Muscle layer of colon (tissue), 2 donors: ENCODE results near the gene GJD3.
A peak's percentile ranks its signal among the peaks of the same experiment; 100 is the strongest.

Experiments used
- H3K27ac ChIP-seq: one replicate; pipeline ENCODE4 v1.7.0; 2013; ENCODE audit warnings: low read depth, mild to moderate bottlenecking, low read length, moderate library complexity
- H3K27me3 ChIP-seq, 2 donors: one replicate each; pipeline ENCODE4 v1.7.0; 2013; ENCODE audit warnings: low read length in 2 of 2, mild to moderate bottlenecking in 2 of 2; ENCODE audit not compliant: insufficient read depth in 2 of 2, control insufficient read depth in 1 of 2
- H3K36me3 ChIP-seq: one replicate; pipeline ENCODE4 v1.7.0; 2013; ENCODE audit warnings: mild to moderate bottlenecking, low read length; ENCODE audit not compliant: insufficient read depth
- H3K4me1 ChIP-seq: one replicate; pipeline ENCODE4 v1.7.0; 2013; ENCODE audit warnings: mild to moderate bottlenecking, low read length; ENCODE audit not compliant: insufficient read depth
- H3K4me3 ChIP-seq, 2 donors: one replicate each; pipeline ENCODE4 v1.7.0; 2013; ENCODE audit warnings: low read length in 2 of 2, low read depth in 1 of 2, mild to moderate bottlenecking in 1 of 2, moderate library complexity in 1 of 2
- H3K9ac ChIP-seq: one replicate; pipeline ENCODE4 v1.7.0; 2013; ENCODE audit warnings: low read length
- H3K9me3 ChIP-seq: one replicate; pipeline ENCODE4 v1.7.0; 2013; ENCODE audit warnings: mild to moderate bottlenecking, low read length
- donor health status: abdominal sarcoma.
- donor health status: Adenocarcinoma of cecum.

Gene GJD3

DNA sequence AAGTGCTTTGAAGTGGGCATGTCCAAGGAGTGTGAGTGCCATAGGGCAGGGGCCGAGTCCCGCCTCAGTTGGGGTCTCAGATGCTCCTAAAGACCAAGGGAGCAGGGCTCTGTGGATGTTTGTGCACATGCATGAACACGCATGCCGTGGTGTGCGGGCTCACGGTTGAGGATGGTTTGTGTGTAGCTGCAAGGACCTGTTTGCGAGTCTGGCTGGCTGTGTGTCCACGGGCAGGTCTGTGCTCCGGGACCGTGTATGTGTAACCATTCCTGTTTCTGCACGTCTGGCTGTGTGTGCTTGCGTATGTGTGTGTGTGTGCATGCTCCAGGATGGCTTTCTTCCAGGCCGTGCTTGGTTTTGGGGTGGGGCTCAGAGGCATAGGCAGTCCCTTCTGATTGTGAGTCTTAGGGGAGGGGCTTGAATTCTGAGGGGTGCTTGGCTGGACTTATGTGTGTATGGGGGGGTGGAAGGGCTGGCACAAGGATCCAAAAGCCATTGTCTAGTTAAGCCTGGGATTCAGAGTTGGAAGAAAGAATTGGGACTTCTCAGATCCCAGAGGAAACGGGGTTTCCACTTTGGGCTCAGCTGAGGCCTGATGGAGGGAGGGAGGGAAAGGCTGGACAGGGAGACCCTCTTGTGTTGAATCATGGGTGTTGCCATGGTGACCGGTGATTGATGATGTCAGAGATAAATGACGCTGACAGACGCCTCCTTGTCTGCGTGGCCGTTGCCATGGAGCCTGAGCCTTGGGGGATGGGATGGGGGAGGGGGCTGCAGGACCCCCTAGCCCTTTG is 14.4 kb downstream of the GJD3 start:
- H3K4me3 ChIP-seq: no peak overlapping the region
- H3K9me3 ChIP-seq: no peaks in the 10 kb centered on the region
- H3K36me3 ChIP-seq: peaks cover 40% of the 10 kb centered on the region
- H3K9ac ChIP-seq: no peak overlapping the region
- no peak overlapping the region for H3K27ac ChIP-seq
- peaks cover 61% of the 10 kb centered on the region for H3K4me1 ChIP-seq
- no peaks in the 10 kb centered on the region for H3K27me3 ChIP-seq

DNA sequence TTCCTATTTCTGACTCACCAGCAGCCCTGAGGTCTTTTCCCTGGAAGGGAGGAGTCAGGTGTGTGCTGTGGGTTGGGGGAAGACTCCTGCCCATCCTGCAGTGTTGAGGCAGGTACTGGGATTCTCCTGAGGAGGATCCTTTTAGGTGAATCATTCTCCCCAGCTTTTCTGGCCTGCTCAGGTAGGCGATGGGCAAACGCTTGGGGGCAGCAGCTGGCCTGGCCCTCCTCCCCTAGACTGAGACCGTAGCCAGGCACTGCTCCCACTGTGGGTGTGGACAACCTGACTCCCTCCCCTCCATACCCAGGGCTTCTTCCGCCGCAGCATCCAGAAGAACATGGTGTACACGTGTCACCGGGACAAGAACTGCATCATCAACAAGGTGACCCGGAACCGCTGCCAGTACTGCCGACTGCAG is 15.1 kb downstream of the GJD3 start:
- Histone ChIP-seq H3K27me3 (no peaks in the 10 kb centered on the region), H3K36me3 (peaks cover 40% of the 10 kb centered on the region), H3K4me1 (peaks cover 60% of the 10 kb centered on the region), H3K4me3 (no peak overlapping the region), H3K9me3 (no peaks in the 10 kb centered on the region), H3K27ac (peak overlapping the region; percentile 42), H3K9ac (no peak overlapping the region)

DNA sequence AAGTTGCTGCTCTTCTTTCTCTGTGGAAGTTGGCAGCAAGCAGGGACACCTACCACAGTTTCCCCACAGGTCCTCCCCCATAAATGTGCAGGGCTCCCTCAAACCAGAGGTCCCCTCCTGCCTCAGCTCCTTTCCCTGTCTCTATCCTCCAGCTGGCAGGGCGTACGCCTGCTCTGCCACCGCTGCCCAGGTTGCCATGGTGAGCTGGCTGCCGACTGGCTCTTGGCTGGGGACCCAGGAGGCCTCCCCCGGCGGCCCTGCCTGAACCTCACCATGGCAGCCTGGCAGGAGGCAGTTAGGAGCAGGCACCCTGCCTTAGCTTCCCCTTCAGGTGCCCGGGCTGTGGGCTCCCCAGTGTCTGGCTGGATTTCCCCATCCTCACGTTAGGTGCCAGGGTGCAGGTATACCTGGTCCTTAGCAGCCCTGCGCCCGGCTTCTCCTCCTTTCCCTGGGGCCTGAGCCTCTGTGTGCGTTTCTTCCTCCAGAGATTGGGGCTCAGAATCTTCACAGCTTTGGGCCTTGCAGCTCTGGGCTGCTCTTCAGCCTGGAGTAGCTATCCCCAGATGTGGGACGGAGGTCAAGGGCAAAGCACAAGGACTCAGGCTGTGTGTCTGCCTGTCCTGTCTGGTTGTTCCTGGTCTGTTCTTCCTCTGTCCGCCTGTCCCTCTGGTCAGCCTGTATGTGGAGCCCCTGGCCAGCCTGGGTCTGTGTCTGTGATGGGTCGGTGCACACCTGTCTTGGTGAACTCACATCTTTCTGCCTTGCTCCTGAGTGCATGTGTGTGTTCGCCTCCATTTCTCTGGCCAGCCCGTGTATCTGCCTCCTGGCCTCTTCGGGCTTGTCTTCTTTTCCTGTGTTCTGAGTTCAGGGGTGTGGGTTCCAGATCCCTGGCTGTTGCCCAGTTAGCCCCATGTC is 15.7 kb downstream of the GJD3 start:
- Histone ChIP-seq H3K9me3 (no peaks in the 10 kb centered on the region), H3K4me1 (peaks cover 66% of the 10 kb centered on the region), H3K4me3 (peak overlapping the region in 1 of 2 donors; percentile 21), H3K9ac (no peak overlapping the region), H3K36me3 (peaks cover 35% of the 10 kb centered on the region), H3K27ac (peak overlapping the region; percentile 67), H3K27me3 (no peaks in the 10 kb centered on the region)

- H3K4me3 ChIP-seq: peak overlapping the region in 1 of 2 donors; percentile 21
- peak overlapping the region; percentile 67 for H3K27ac ChIP-seq
- H3K27me3 ChIP-seq: no peaks in the 10 kb centered on the region
- H3K36me3 ChIP-seq: peaks cover 31% of the 10 kb centered on the region
- H3K4me1 ChIP-seq: peaks cover 73% of the 10 kb centered on the region
- H3K9ac ChIP-seq: no peak overlapping the region
- H3K9me3 ChIP-seq: no peaks in the 10 kb centered on the region
These were observed 16.4 kb downstream of the GJD3 start for GRCh38 chr17:40348136-40348504.

GRCh38 chr17:40347319-40348135 is 17.0 kb downstream of the GJD3 start:
- Histone ChIP-seq H3K27ac (peak overlapping the region; percentile 1), H3K9me3 (no peaks in the 10 kb centered on the region), H3K4me3 (peak overlapping the region in 1 of 2 donors; percentile 40), H3K4me1 (peaks cover 79% of the 10 kb centered on the region), H3K36me3 (peaks cover 25% of the 10 kb centered on the region), H3K27me3 (no peaks in the 10 kb centered on the region), H3K9ac (no peak overlapping the region)

DNA sequence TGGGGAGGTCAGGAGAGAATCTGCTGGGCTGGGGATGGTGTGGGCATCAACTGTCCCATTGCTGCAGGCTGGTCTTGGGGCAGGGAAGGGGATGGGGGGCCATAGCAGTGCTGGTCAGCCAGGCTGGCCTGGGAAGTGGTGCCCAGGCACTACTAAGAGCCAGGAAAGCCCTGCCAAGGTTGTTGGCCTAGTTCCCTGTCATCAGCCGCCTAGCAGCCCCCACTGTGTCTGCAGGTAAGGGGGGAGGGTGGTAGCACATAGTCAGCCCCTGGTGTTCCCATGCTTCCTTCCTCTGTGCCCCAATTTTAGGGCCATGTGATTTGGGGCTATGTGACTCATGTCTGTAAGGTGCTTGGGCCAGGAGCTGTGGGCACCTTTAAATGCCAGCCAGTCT is 17.8 kb downstream of the GJD3 start:
- Histone ChIP-seq H3K4me3 (peak overlapping the region in 1 of 2 donors; percentile 40), H3K9me3 (no peaks in the 10 kb centered on the region), H3K4me1 (peaks cover 79% of the 10 kb centered on the region), H3K9ac (no peak overlapping the region), H3K36me3 (peaks cover 17% of the 10 kb centered on the region), H3K27ac (peak overlapping the region; percentile 51), H3K27me3 (no peaks in the 10 kb centered on the region)

DNA sequence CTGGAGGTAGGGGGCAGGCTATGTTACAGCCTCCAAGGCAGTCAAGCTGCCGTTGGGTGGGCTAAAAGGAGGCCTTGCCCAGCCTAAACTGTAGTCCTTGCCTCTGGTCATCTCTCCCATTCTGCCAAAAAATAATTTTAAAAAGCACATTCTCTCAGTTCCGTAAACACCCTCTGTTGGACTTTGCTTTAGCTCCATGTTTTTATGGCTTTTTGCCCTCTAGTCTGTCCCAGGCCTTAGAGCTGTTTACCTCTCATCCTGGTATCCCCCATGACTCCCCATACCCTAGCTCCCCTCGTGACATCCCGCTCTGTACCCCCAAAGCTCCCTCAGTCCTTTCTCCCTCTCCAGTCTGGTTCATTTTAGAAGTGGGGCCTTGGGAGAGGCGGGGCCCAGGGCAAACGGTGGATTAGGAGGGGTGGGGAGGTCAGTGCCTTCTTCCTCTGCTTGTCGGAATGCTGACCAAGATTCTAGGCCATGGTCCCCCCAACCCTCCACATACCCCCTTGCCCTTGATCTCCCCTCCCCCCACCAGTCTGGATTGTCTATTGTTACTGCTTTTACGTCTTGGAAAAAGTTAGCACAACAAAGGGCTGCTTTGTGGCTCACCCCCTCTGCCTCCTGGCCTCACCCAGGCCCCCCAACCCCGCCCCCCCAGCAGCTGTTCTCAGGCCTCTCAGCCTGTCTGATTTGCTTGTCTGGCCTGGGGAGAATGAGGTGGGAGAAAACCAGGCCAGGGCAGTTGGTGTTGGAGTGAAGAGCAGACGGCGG is 18.4 kb downstream of the GJD3 start:
- H3K4me1 ChIP-seq: peaks cover 79% of the 10 kb centered on the region
- no peaks in the 10 kb centered on the region for H3K27me3 ChIP-seq
- peak overlapping the region; percentile 51 to 83 for H3K4me3 ChIP-seq
- no peak overlapping the region for H3K9ac ChIP-seq
- H3K27ac ChIP-seq: peak overlapping the region; percentile 96
- H3K36me3 ChIP-seq: peaks cover 12% of the 10 kb centered on the region
- H3K9me3 ChIP-seq: no peaks in the 10 kb centered on the region

DNA sequence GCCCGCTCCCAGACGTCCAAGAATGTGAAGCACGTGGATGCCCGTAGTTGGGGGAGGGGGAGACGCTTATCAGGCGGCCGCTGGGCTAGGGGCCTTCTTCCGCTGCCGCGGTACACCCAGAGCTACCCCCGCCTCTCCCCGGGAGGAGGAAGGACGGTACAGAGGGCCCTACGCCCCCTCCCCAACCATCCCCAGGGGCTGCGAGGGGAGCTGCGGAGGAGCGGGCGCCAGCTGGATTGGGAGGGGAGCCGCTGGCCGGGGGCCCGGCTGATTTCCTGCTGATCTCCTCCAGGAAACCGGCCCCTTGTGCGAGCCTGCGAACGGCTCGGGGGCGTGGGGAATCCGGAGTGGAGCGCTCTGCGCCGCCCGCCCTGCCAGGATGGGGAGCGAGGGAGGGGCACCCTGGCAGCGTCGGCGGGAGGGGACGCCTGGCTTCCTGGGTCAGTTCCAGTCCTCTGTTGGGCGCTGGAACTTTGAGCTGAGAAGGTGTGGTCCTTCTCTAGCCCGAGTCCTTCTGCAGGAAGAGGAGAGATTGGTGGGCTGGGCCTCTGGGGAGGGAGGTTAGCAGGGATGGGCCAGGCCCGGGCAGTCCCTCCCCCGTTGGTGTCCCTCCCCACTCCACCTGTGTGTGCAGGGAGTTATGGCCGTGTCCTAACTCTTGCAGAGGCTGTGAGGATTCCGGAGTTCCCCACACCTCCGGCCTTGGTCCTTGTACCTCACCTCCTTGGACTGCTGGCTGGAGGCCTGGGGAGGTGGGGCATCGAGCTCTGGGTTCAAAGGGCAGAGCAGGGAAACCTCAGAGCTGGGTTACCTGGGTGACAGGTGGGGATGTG is 19.2 kb downstream of the GJD3 start:
- Histone ChIP-seq H3K36me3 (peaks cover 12% of the 10 kb centered on the region), H3K27ac (peak overlapping the region; percentile 96), H3K9ac (no peak overlapping the region), H3K9me3 (no peaks in the 10 kb centered on the region), H3K4me3 (peak overlapping the region; percentile 51 to 83), H3K27me3 (no peaks in the 10 kb centered on the region), H3K4me1 (peaks cover 81% of the 10 kb centered on the region)

- peaks cover 12% of the 10 kb centered on the region for H3K36me3 ChIP-seq
- H3K9me3 ChIP-seq: no peaks in the 10 kb centered on the region
- H3K4me1 ChIP-seq: peaks cover 81% of the 10 kb centered on the region
- H3K27me3 ChIP-seq: no peaks in the 10 kb centered on the region
- peak overlapping the region; percentile 51 to 83 for H3K4me3 ChIP-seq
- peak overlapping the region; percentile 96 for H3K27ac ChIP-seq
- no peak overlapping the region for H3K9ac ChIP-seq
These were observed 19.9 kb downstream of the GJD3 start for GRCh38 chr17:40344421-40345160.
